ENCODE data around the gene UAP1L1. TPM values are rescaled to one million over a fixed set of nuclear protein-coding genes. Genes with fewer than 3 reads are reported as not detected.
A peak's percentile ranks its signal among the peaks of the same experiment; 100 is the strongest.

Gene UAP1L1
- total RNA-seq, 4 donors from 2014 or later, result 5.0 to 10.1 (median 6.8) TPM

DNA sequence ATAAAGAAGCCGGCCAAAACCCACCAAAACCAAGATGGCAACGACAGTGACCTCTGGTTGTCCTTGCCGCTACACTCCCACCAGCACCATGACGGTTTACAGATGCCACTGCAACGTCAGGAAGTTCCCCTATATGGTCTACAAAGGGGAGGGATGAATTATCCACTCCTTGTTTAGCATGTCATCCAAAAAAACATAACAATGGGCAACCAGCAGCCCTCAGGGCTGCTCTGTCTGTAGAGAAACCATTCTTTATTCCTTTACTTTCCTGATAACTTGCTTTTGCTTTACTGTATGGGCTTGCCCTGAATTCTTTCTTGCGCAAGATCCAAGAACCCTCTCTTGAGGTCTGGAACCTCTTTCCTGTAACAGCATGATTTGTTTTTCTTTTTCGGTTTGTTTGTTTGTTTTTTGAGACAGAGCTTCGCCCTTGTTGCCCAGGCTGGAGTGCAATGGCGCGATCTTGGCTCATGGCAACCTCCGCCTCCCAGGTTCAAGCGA, 2.0 kb upstream of the UAP1L1 start:
- H3K27me3 ChIP-seq, result no peaks in the 10 kb centered on the region
- no peak for DNase-seq (ENCODE audit: low spot score in 2 of 2)
- H3K36me3 ChIP-seq, result peaks cover 10% of the 10 kb centered on the region
- H3K4me3 ChIP-seq, result no peak overlapping the region
- no peaks in the 10 kb centered on the region for H3K9me3 ChIP-seq
- peak overlapping the region; percentile 73 for H3K27ac ChIP-seq
- WGBS, result 81% methylated on average over 12 of the region's 12 CpGs
- TF ChIP-seq, protein P1, sequence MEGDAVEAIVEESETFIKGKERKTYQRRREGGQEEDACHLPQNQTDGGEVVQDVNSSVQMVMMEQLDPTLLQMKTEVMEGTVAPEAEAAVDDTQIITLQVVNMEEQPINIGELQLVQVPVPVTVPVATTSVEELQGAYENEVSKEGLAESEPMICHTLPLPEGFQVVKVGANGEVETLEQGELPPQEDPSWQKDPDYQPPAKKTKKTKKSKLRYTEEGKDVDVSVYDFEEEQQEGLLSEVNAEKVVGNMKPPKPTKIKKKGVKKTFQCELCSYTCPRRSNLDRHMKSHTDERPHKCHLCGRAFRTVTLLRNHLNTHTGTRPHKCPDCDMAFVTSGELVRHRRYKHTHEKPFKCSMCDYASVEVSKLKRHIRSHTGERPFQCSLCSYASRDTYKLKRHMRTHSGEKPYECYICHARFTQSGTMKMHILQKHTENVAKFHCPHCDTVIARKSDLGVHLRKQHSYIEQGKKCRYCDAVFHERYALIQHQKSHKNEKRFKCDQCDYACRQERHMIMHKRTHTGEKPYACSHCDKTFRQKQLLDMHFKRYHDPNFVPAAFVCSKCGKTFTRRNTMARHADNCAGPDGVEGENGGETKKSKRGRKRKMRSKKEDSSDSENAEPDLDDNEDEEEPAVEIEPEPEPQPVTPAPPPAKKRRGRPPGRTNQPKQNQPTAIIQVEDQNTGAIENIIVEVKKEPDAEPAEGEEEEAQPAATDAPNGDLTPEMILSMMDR (IDR thresholded peaks at IDR 0.05), result no peak
- TF ChIP-seq POLR2A (IDR thresholded peaks at IDR 0.05), result no peak
- TF ChIP-seq POLR2AphosphoS5 (IDR thresholded peaks at IDR 0.05), result no peak
- TF ChIP-seq EP300 (IDR thresholded peaks at IDR 0.05), result no peak
- H3K4me1 ChIP-seq, result peaks cover 41% of the 10 kb centered on the region

DNA sequence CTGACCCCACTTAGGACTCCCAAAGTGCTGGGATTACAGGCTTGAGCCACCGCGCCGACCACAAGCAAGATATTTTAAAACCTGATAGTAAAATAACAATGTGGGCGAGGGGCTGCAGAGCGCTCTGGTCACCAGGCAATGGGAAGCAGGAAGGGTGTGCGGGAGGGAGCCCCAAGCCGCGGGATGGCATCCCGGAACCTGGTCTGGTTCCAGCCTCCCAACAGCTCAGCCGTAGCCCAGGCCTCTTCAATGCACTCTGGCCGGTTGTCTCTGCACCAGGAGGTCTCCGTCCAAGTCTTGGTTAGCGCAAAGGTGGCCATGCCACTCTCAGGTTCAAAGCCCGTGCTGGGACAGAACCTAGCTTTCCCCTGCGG, 694 bp upstream of the UAP1L1 start:
- H3K9me3 ChIP-seq, result no peaks in the 10 kb centered on the region
- H3K4me3 ChIP-seq, result peak overlapping the region; percentile 77
- peaks cover 19% of the 10 kb centered on the region for H3K36me3 ChIP-seq
- no peak for DNase-seq (ENCODE audit: low spot score in 2 of 2)
- 94% methylated on average over 9 of the region's 15 CpGs for WGBS
- no peak for TF ChIP-seq POLR2A (IDR thresholded peaks at IDR 0.05)
- TF ChIP-seq EP300 (IDR thresholded peaks at IDR 0.05), result no peak
- H3K27ac ChIP-seq, result peak overlapping the region; percentile 68
- H3K4me1 ChIP-seq, result peaks cover 31% of the 10 kb centered on the region
- no peaks in the 10 kb centered on the region for H3K27me3 ChIP-seq

DNA sequence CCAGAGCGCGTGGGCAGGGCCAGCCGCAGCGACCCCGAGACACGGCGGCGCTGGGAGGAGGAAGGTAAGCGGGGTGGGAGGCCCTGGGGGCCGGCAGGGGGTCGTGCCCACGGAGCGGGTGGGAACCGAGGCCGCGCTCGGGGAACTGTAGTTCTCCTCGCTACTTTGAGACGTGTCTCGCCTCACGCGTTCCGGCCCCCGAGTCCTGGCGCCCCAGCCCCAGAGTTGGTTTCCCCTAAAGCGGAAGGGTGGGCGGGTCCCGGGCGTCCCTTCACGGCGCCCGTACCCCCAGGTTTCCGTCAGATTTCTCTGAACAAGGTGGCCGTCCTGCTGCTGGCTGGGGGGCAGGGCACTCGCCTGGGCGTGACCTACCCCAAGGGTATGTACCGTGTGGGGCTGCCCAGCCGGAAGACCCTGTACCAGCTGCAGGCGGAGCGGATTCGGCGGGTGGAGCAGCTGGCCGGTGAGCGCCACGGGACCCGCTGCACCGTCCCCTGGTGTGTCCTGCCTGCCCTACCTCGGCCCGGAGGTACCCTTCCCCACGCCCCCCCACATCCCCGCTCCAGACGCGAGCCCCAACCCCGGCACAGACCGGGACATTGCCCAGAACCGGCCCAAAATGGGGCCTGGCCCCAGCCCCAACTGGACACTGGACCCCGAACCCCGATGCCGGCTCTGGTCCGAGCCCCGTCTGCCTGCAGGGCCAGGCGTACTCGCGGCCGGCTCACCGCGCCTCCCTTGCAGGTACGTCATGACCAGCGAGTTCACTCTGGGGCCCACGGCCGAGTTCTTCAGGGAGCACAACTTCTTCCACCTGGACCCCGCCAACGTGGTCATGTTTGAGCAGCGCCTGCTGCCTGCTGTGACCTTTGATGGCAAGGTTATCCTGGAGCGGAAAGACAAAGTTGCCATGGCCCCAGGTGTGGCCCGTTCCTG, 709 bp downstream of the UAP1L1 start:
- Histone ChIP-seq H3K4me1 (peaks cover 37% of the 10 kb centered on the region), H3K4me3 (peak overlapping the region; percentile 77), H3K27ac (peak overlapping the region; percentile 68), H3K9me3 (no peaks in the 10 kb centered on the region), H3K36me3 (peaks cover 33% of the 10 kb centered on the region), H3K27me3 (no peaks in the 10 kb centered on the region)
- peak in 1 of 2 donors; percentile 81 for DNase-seq (ENCODE audit: low spot score in 2 of 2)
- no peak for TF ChIP-seq POLR2A (IDR thresholded peaks at IDR 0.05)
- no peak for TF ChIP-seq POLR2AphosphoS5 (IDR thresholded peaks at IDR 0.05)
- 7% methylated on average over 9 of the region's 76 CpGs for WGBS

DNA sequence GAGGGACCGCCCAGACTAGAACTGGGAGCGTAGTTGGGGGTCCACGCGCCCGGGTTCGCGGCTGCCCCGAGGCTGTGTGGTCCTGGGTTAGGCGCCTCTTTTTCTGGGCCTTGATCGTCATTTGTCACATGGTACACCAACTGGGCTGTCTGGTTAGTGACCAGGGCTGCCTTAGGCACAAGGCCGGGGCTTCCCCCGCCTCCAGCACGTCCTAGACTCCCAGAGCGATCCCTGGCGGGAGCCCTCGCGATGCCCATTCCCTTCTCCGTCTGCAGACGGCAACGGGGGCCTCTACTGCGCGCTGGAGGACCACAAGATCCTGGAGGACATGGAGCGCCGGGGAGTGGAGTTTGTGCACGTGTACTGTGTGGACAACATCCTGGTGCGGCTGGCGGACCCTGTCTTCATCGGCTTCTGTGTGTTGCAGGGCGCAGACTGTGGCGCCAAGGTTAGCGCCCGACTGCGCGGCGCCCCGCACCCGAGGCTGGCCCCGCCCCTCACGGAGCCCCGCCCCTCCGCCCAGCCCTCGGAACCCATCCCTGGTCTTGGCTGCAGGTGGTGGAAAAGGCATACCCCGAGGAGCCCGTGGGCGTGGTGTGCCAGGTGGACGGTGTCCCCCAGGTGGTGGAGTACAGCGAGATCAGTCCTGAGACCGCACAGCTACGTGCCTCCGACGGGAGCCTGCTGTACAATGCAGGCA, 1.5 kb downstream of the UAP1L1 start:
- peak in 1 of 2 donors; percentile 80 for DNase-seq (ENCODE audit: low spot score in 2 of 2)
- WGBS, result 60% methylated on average over 40 of the region's 51 CpGs
- H3K27ac ChIP-seq, result no peak overlapping the region

DNA sequence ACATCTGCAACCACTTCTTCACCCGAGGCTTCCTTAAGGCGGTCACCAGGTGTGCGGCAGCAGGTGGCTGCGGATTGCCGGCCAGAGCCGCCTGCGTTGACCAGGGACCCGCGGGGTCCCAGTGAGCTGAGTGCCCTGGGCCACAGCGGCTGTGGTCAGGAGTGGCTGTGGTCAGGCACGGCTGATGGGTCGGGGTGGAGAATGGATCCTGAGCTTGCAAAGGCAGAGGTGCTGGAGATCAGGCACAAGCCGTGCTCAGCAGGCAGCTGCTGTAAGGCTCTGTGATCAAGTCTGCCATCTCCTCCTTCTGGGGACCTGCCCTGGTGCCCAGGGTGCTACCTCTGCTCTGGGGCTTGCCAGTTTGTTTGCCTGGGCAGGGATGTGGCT, 2.1 kb downstream of the UAP1L1 start:
- H3K9me3 ChIP-seq, result no peaks in the 10 kb centered on the region
- H3K4me3 ChIP-seq, result no peak overlapping the region
- H3K4me1 ChIP-seq, result peaks cover 50% of the 10 kb centered on the region
- H3K36me3 ChIP-seq, result peaks cover 34% of the 10 kb centered on the region
- H3K27ac ChIP-seq, result no peak overlapping the region
- DNase-seq (ENCODE audit: low spot score in 2 of 2), result no peak
- no peak for TF ChIP-seq POLR2AphosphoS5 (IDR thresholded peaks at IDR 0.05)
- TF ChIP-seq, protein P1 (IDR thresholded peaks at IDR 0.05), result no peak
- TF ChIP-seq POLR2A (IDR thresholded peaks at IDR 0.05), result no peak
- TF ChIP-seq EP300 (IDR thresholded peaks at IDR 0.05), result no peak
- no CpG with 5 or more reads among the region's 13 CpGs for WGBS
- no peaks in the 10 kb centered on the region for H3K27me3 ChIP-seq

More for the DNA sequence above, 1.5 kb downstream of the UAP1L1 start:
- Histone ChIP-seq H3K4me1 (peaks cover 45% of the 10 kb centered on the region), H3K4me3 (peak overlapping the region; percentile 77), H3K36me3 (peaks cover 34% of the 10 kb centered on the region), H3K27me3 (no peaks in the 10 kb centered on the region), H3K9me3 (no peaks in the 10 kb centered on the region)
- TF ChIP-seq, protein P1 (IDR thresholded peaks at IDR 0.05), result no peak
- TF ChIP-seq POLR2AphosphoS5 (IDR thresholded peaks at IDR 0.05) (no peak), POLR2A (IDR thresholded peaks at IDR 0.05) (no peak), EP300 (IDR thresholded peaks at IDR 0.05) (no peak)

All from suprapubic skin (tissue), 4 donors.